GM20000 (cell line): ENCODE results near the gene HLTF.

Source experiments
- DNase-seq: peaks from one replicate; pipeline ENCODE4 v3.0.0; 2012; ENCODE audit warnings: low spot score
- TF ChIP-seq, protein P1 (sequence below): IDR thresholded peaks from 2 replicates; pipeline ENCODE4 v1.5.1; 2012; ENCODE audit warnings: mild to moderate bottlenecking, control low read depth; ENCODE audit errors: extremely low read depth, missing control alignments

Gene HLTF

DNA sequence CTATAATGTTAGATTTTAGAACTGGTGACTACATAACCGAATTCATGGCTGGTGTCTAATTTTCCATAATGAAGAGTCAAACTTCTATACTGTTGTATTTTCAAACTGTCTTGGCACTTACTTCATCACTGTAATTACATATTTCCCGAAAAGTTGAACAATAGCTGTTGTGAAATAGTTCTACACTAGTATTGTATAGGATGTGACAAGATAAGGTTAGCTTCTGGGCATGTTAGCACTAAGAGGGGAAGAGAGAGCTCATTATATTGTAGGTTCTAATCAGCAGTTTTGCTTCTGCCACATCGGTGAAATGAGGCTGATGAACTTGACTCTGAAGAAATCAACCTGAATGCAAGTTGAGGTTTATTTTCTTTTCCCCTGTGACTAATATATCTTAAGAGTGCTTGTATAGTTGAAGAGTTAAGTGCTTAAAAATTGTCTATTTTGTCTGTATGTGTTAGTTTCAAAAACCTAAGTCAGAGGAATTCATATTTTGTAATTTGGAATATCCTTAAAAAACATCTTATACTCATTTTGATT lies 86.1 kb downstream of the HLTF start:
- DNase-seq, result no peak
- TF ChIP-seq, protein P1, sequence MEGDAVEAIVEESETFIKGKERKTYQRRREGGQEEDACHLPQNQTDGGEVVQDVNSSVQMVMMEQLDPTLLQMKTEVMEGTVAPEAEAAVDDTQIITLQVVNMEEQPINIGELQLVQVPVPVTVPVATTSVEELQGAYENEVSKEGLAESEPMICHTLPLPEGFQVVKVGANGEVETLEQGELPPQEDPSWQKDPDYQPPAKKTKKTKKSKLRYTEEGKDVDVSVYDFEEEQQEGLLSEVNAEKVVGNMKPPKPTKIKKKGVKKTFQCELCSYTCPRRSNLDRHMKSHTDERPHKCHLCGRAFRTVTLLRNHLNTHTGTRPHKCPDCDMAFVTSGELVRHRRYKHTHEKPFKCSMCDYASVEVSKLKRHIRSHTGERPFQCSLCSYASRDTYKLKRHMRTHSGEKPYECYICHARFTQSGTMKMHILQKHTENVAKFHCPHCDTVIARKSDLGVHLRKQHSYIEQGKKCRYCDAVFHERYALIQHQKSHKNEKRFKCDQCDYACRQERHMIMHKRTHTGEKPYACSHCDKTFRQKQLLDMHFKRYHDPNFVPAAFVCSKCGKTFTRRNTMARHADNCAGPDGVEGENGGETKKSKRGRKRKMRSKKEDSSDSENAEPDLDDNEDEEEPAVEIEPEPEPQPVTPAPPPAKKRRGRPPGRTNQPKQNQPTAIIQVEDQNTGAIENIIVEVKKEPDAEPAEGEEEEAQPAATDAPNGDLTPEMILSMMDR, result no peak

DNA sequence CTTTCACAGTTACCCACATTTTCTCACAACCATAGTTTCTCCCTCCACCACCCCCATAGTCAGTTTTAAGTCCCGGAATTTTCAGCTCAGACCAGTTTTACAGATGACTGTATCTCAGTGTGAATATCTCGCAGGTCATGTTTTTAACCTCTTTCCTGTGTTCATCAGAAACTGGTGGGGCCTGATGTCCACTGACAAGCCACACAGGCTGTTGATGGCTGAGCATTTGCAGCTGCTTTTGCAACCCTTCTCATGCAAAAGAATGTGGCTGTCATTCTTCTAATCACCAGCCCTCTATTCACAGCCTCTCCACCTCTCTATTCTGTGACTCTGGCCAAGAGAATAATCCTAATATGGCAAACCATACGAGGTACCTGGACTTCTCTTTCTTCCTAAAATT lies 86.5 kb downstream of the HLTF start:
- TF ChIP-seq, protein P1, result no peak
- peak; percentile 35 for DNase-seq

DNA sequence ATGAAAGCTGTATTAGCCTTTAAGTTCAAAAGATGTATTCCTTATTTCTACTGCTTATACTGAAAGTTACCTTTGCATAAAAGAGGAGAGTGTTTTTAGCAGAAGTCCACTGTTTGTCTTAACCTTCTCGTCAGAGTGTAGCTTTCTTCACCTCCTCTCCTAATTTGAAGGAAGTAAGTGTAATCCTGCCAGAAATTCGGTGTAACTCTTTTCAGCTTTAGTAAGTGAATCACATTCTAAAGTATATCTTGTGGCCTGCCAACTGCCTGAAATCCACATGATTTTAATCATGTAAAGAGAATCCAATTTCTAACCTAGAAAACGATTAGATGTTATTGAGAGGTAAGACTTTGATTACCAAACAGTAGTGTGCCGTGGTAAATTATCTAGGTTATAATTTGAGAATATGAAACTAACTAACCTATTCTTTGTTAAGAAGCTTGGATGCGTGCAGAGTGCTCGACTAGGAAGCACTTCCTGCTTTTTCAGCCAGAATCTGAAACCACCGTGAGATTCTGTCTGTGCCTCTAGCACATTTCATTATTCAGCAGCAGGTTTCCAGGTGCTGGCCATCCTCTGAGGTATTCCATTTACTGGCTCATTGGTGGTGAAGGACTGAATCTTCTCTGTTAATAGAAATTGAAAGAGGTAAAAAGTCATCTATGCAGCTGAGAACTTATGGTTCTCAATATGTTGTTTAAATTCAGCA lies 87.5 kb downstream of the HLTF start:
- TF ChIP-seq, protein P1, result no peak
- no peak for DNase-seq

DNA sequence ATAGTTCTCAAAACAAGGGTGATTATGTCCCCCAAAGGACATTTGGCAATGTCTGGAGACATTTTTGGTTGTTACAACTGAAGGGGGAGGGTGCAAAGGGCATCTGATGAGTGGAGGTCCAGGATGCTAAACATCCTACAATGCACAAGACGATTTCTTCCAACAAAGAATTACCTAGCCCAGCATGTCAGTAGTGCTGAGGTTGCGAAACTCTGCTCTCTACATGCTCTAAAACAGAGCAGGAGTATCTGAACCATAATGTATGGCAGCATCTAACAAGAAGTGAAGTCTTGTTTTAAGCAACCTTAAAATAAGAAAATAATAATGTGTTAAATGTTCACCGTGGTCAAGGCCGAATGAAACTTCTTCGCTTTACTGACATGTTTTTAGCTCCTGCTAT lies 88.0 kb downstream of the HLTF start:
- TF ChIP-seq, protein P1, result no peak
- no peak for DNase-seq

DNA sequence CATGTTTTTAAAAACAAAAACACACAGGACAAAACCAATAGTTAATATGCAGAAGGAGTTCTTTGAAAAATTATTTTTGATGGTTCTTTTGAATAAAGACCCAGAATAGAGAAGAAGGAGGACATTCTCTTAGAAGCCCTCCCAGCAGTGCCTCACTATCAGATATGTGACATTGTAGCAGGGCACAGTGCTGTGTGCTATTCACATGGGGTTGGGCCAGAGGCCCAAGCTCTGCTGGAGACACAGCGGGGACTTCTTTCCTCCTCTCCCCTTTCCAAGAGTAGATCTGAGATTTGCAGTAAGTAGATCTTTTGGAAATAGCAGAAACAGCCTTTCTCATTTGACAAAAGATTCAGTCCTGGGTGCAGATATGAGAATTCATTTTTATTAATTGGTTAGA lies 88.7 kb downstream of the HLTF start:
- no peak for DNase-seq
- TF ChIP-seq, protein P1, result no peak

DNA sequence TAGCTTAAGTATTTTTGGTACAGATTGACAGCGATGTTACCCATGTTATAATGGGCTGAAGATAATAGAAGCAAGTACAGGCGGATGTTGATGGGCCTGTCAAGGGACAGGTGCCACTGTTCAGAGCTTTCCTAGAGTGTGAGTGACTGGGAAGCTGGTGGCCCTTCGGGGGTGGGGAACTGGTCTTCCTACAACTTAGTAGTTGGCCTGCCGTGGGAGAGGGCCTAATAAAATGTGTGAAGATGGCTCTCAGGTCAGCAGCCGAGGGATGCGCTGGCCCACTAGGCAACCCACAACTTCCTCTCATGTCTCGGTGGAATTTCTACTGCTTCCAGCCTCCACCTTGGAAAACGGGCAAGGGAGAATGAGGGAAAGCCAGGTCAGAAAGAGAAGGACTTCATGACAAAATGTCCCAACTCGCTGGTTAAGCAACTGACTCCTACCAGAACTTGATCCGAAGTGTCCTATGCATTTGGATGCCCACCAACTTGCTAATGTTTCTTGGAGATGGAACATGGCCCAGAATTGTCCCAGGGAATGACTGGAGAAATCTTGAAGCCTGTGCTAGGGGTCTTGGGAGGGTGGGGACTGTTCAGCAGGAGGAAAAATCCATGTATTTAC lies 93.6 kb downstream of the HLTF start:
- TF ChIP-seq, protein P1, result no peak
- no peak for DNase-seq

DNA sequence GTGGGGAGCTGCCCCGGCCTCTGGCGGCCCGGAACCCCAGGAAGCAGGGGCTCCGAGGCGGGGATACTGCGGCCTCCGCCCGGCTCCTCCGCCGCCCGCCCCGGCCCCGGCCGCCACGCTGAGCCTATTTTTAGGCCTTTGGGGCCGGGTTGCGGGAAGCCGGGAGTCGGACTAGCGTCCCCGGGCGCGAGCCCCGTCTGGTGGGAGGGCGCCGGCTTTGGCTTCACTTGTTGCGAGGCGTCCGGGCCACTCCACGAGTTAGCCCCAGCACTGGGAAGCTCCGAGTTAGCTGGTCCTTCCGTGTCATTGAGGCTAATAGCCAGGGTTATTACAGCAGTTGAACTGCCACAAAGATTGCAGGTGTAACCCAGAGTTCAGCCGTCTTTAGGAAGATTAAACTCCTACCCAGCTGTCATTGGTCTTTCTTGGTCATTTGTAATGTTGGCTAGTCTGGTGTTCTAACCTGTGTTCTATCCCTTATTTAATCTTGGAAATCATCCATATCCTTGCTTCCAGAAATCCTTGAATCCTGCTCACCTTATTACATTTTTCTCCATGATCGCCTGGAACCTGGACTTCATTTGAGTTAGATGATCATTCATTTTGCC lies 94.2 kb downstream of the HLTF start:
- TF ChIP-seq, protein P1, result no peak
- peak; percentile 62 for DNase-seq
